Measurements from ENCODE around the gene PRAMEF11.
"Not testable (repeated sequence)": the region's sequence is repeated elsewhere in the genome, so short reads cannot be mapped to it uniquely, and the experiment has no call there.

PRAMEF11 gene

DNA sequence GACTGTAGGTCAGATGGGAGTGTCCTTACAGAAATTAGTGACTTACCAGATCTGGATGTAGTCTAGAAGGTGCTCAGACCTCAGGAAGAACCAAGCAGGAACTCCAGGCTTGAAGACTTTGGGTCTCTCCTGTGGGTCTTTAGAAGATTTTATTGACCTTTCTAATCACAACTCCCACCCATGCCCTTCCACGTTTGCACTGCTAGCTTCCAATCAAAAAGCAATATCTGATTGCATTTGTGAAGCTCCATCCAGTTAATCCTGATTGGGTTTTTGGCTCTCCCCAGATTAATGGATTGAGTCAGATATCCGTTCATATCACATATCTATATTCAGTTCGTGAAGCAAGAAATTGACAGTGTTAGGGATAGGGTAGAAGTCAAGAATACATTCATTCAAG, at the start of gene PRAMEF11:
Gene PRAMEF11 (minus strand): TSS at position 101 of the 400 bp plus-strand sequence. CDS start 2,621 bp downstream, outside the sequence.
- not testable (repeated sequence) for DNase-seq

DNA sequence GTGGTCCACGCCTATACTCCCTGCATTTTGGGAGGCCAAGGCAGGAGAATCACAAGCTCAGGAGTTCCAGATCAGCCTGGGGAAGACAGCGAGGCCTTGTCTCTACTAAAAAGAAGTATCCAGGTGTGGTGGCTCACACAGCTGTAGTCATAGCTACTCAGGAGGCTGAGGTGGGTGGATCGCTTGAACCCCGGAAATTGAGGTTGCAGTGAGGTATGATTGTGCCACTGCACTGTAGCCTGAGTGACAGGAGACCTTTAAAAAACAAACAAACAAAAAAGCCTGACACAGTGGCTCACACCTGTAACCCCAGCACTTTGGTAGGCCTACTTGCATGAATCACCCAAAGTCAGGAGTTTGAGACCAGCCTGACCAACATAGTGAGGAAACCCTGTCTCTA, 47.2 kb upstream of the PRAMEF11 start:
- not testable (repeated sequence) for DNase-seq

GRCh38 chr1:12863131-12863880, 32.1 kb upstream of the PRAMEF11 start:
- not testable (repeated sequence) for DNase-seq

DNA sequence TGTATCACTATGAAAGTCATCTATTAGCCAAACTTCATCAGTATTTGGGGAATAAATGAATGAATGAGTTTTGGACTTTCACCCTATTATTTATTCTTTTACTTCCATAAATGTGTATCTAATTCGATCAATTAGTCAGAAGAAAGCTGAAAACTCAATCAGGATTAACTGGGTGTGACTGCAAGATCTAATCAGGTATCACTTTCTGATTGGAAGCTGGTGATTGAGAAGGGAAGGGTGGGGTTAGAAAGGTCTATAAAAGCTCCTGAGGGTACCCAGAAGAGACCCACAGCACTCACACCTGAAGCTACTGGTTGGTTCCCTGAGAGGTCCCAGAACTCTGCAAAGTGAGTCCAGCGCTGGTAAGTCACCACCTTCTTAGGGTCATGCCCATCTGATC, 25.6 kb upstream of the PRAMEF11 start, which contains the start of gene PRAMEF2:
Gene PRAMEF2 (plus strand): TSS at position 301 of the 400 bp plus-strand sequence. CDS start 1,924 bp downstream, outside the sequence.
- not testable (repeated sequence) for DNase-seq

- no peak for DNase-seq
Observed at GRCh38 chr1:12851779-12852178, 20.6 kb upstream of the PRAMEF11 start.

- not testable (repeated sequence) for DNase-seq
Observed at GRCh38 chr1:12848620-12849019, 17.4 kb upstream of the PRAMEF11 start, which contains the start of gene HNRNPCL1. Gene HNRNPCL1 (minus strand): TSS chr1:12848720. CDS start chr1:12848289, 431 bp downstream.

DNA sequence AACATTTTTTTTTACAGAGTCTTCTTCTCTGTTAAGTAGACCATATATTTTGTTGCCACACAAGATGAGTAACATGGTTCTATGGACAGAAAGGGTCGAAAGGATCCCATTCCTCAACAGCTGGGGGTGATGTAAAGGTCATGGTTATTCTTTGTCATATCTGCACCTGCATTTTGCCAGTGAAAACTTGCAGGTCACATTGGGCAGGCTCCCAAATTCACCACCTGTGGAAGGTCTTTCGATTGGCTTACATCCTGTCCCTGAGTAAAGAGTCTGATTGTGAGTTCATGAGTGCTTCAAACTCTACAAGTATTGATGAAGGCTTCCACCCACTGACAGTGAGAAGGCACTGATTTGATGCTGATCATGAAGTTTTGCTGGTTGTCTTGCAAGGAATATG, 2.0 kb upstream of the PRAMEF11 start:
- DNase-seq = not testable (repeated sequence)

DNA sequence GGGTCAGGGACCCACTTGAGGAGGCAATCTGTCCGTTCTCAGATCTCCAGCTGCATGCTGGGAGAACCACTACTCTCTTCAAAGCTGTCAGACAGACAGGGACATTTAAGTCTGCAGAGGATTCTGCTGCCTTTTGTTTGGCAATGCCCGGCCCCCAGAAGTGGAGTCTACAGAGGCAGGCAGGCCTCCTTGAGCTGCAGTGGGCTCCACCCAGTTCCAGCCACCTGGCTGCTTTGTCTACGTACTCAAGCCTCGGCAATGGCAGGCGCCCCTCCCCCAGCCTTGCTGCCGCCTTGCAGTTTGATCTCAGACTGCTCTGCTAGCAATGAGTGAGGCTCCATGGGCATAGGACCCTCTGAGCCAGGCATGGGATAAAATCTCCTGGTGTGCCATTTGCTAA, 12.1 kb downstream of the PRAMEF11 start:
- DNase-seq = not testable (repeated sequence)

DNA sequence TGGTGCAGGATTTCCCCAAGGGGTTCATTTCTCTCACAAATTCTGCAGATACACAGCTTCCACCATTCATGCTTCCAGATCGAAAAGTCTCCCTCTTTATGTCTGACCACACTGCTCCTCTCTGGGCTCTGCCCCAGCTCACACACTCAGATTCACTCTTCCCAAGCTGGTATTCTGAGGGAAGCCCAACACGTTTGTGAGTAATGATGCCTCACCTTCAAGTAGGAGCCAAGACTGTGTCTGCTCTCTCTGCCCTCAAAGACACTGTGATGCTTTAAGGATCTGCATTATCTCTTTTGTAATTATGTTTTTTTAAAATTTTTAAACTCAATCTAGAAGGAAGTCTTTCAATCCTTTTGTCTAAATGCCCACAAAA, 19.8 kb downstream of the PRAMEF11 start:
- DNase-seq = no peak

DNA sequence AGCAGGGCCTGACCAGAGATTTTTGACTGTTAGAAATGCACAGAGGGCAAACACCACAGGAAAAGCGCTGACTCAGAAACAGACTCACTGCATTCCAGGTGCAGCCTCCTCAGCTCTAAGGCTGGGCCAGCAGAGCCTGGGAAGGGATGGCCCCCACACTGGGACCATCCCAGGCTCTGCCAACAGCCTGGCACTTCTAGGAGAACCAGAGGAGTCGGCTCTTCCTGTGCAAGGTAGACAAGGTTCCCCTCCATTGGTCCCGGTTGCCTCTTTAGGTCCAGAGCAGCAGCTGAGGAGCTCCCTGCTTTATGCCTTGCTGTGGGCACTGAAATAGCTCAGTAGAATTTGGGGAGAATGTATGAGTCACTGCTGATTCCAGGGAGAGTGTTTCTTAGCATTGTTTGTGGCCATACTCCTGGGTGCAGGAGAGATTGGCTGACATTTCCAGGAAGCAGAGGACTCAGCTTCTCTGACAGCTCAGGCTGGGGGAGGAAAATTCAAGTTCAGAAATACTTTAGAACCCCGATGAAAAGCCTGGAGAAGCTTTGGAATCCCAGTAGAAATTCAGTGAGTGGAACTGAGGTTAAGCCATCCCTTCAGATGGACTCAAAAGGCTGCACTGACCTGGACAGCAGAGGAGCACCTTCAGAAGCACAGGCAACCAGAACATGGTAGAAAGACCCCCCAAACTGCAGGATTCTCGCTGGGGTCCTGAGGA, 20.4 kb downstream of the PRAMEF11 start:
- no peak for DNase-seq

- no peak for DNase-seq
Observed at GRCh38 chr1:12809933-12810332, 21.3 kb downstream of the PRAMEF11 start.

DNA sequence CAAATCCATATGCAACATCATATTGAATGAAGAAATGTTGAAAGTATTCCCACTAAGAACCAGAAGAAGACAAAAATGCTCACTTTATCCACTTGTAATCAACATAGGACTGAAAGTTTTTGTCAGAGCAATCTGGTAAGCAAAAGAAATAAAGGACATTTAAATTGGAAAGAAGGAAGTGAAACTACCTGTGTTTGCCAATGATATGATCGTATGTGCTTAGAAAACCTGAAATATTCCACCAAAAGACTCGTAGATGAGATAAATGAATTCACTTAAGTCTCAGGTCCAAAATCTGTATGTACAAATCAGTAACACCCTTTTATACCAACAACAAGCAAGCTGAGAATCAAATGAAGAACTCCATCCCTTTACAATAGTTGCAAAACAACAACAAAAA, 31.5 kb downstream of the PRAMEF11 start:
- DNase-seq = no peak

DNA sequence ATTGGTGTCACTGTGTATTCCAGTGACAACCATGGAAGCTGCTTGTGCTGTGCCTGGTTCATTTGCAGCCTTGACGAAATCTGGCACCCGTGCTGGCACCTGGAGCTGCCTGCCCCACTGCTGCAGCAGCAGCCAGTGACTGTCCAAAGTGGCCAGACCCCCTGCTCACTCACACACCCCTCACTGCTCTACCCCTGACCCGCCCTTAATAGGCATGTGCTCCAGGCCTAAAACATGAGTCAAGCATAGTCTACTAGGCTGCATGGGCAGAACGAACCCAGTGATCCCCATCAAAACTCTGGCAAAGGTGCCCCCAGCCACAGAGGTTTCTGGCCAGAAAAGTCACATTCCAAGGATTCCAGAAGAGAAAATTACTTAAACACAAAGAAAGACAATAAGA, 32.3 kb downstream of the PRAMEF11 start:
- no peak for DNase-seq

GRCh38 chr1:12791097-12791496, 40.1 kb downstream of the PRAMEF11 start, which contains the start of gene PRAMEF1:
Gene PRAMEF1 (plus strand): TSS chr1:12791397. CDS start chr1:12793228, 1,831 bp downstream.
- DNase-seq = not testable (repeated sequence)

DNA sequence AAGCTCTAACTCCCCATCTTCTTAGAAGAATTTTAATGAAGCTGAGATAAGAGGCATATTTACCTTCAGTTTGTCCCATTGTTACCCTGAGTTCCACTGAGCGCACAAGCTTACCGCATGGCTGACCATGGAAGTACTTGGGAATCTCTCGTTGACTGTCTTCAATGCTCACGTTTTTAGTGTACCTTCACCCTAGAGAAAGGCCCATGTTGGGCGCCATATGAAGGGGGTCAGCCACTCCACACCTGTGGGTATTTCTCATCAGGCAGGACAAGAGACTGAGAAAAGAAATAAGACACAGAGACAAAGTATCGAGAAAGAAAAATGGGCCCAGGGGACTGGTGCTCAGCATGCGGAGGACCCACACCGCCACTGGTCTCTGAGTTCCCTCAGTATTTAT, 46.5 kb downstream of the PRAMEF11 start:
- not testable (repeated sequence) for DNase-seq

DNA sequence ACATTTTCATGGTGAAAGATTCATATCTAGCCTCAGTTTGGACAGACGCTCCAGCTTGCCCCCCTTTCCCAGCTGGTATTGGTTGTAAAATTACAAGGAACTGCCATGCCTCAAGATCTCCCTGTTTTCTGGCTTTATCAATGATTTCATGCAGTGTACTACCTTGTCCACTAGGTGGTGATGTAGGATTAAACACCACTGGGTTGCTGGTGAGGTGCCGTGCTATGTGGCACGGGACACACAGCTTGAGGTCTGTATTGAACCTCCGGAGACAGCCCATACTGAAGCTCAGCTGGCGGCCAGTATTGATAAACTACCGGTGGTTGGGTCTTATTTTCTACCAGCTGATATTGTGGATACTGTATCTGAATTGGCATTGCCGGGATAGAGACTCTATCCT, 47.4 kb downstream of the PRAMEF11 start:
- DNase-seq = not testable (repeated sequence)

DNA sequence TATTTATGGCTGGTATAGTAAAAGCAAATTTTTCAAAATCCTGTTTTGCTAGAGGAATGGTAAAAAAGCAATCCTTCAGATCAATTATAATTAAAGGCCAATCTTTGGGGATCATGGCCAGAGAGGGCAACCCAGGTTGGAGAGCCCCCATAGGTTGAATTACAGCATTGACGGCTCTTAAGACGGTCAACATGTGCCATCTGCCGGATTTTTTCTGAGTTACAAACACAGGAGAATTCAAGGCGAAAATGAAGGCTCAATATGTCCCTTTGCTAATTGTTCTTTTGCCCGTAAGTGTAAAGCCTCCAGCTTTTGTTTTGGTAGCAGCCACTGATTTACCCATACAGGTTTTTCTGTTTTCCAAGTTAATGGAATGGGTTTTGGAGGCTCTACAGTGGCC, 49.7 kb downstream of the PRAMEF11 start:
- not testable (repeated sequence) for DNase-seq

GRCh38 chr1:12778907-12779306, 52.3 kb downstream of the PRAMEF11 start:
- DNase-seq = no peak

- DNase-seq = no peak
Observed at GRCh38 chr1:12778061-12778460, 53.1 kb downstream of the PRAMEF11 start.

GRCh38 chr1:12776801-12777557, 54.2 kb downstream of the PRAMEF11 start:
- no peak for DNase-seq

- no peak for DNase-seq
Observed at GRCh38 chr1:12775443-12775842, 55.8 kb downstream of the PRAMEF11 start.

- DNase-seq = no peak
Observed at GRCh38 chr1:12774801-12775345, 56.3 kb downstream of the PRAMEF11 start.

Data from KG1 (cell line).